HCT116 (cell line): Measurements from ENCODE around the gene SGCA.

Experiments
- FOSL1 ChIP-seq: IDR thresholded peaks from 2 replicates; pipeline ENCODE4 v1.6.1; 2012; ENCODE audit warnings: low read depth
- JUND ChIP-seq: IDR thresholded peaks from 2 replicates; pipeline ENCODE4 v1.6.1; 2012
- SIN3A ChIP-seq: IDR thresholded peaks from 2 replicates; pipeline ENCODE4 v1.6.1; 2012; ENCODE audit warnings: low read depth
- TCF7L2 ChIP-seq: IDR thresholded peaks from 2 replicates; pipeline ENCODE4 v1.7.0; 2011; ENCODE audit warnings: borderline replicate concordance, inconsistent platforms; ENCODE audit not compliant: insufficient read depth, insufficient read length; ENCODE audit errors: extremely low read depth
- TF ChIP-seq, protein P1 (sequence below), 3 experiments: fragments of 200-600 bp in 1 of 3; sonication (generic) in 1 of 3; IDR thresholded peaks in 2 of 3; conservative IDR thresholded peaks in 1 of 3; 2 replicates each; pipeline ENCODE4 v1.5.1; 2012 to 2017; ENCODE audit warnings: low read depth in 2 of 3, low read length in 2 of 3, antibody characterized with exemption in 1 of 3, borderline replicate concordance in 1 of 3, control low read depth in 1 of 3, mild to moderate bottlenecking in 1 of 3, mixed read lengths in 1 of 3, mixed run types in 1 of 3, moderate library complexity in 1 of 3; ENCODE audit not compliant: insufficient read depth in 1 of 3

DNA sequence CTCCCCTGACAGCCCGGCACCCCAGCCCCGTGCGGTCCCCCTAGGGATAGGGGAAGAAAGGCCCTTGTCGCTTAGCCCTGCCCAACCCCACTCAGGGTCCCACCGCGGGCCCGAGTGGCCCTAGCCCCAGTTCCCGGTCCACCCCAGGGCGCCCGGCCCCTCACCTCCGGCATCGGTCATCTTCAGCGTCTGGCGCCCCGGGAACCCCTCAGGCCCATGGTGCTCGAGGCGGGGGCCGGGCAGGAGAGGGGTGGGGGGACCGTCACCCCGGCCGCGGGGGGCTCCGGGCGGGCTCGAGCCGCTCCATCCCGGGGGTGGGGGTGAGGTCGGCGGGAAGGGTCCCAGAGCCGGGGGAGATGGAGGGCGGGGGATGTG is 36.5 kb upstream of the SGCA start:
- TF ChIP-seq, protein P1, sequence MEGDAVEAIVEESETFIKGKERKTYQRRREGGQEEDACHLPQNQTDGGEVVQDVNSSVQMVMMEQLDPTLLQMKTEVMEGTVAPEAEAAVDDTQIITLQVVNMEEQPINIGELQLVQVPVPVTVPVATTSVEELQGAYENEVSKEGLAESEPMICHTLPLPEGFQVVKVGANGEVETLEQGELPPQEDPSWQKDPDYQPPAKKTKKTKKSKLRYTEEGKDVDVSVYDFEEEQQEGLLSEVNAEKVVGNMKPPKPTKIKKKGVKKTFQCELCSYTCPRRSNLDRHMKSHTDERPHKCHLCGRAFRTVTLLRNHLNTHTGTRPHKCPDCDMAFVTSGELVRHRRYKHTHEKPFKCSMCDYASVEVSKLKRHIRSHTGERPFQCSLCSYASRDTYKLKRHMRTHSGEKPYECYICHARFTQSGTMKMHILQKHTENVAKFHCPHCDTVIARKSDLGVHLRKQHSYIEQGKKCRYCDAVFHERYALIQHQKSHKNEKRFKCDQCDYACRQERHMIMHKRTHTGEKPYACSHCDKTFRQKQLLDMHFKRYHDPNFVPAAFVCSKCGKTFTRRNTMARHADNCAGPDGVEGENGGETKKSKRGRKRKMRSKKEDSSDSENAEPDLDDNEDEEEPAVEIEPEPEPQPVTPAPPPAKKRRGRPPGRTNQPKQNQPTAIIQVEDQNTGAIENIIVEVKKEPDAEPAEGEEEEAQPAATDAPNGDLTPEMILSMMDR (IDR thresholded peaks at IDR 0.05 in 2 of 3, conservative IDR thresholded peaks at IDR 0.05 in 1 of 3; ENCODE audit: borderline replicate concordance in 1 of 3, insufficient read depth in 1 of 3, low read depth in 2 of 3, low read length in 2 of 3), result no peak
- TF ChIP-seq TCF7L2 (no peak), JUND (no peak), FOSL1 (no peak), SIN3A (no peak)
